HuH-7.5 (cell line): ENCODE data around the gene ATG16L2.
"Not testable (repeated sequence)": the region's sequence is repeated elsewhere in the genome, so short reads cannot be mapped to it uniquely, and the experiment has no call there.

ENCODE experiments used
- DNase-seq: peaks from one replicate; pipeline ENCODE4 v3.0.0; 2011; ENCODE audit warnings: low spot score

Gene ATG16L2

GRCh38 chr11:72848846-72849466 is 34.7 kb downstream of the ATG16L2 start:
- peak; percentile 32 for DNase-seq

- DNase-seq: no peak
Measured at GRCh38 chr11:72850832-72851231, 36.6 kb downstream of the ATG16L2 start.

- no peak for DNase-seq
Measured at GRCh38 chr11:72851726-72852125, 37.5 kb downstream of the ATG16L2 start.

- DNase-seq: no peak
Measured at GRCh38 chr11:72856065-72856464, 41.9 kb downstream of the ATG16L2 start.

- DNase-seq: no peak
Measured at GRCh38 chr11:72856551-72857345, 42.5 kb downstream of the ATG16L2 start.

GRCh38 chr11:72858267-72858666 is 44.1 kb downstream of the ATG16L2 start:
- not testable (repeated sequence) for DNase-seq

GRCh38 chr11:72859126-72859525 is 44.9 kb downstream of the ATG16L2 start:
- DNase-seq: no peak

- no peak for DNase-seq
Measured at GRCh38 chr11:72860010-72860409, 45.8 kb downstream of the ATG16L2 start.

GRCh38 chr11:72860592-72860991 is 46.4 kb downstream of the ATG16L2 start:
- DNase-seq: no peak

GRCh38 chr11:72863091-72863490 is 48.9 kb downstream of the ATG16L2 start:
- DNase-seq: no peak

- DNase-seq: no peak
Measured at GRCh38 chr11:72863916-72864315, 49.7 kb downstream of the ATG16L2 start.

GRCh38 chr11:72864702-72865655 is 50.8 kb downstream of the ATG16L2 start:
- no peak for DNase-seq

GRCh38 chr11:72867970-72868369 is 53.8 kb downstream of the ATG16L2 start:
- no peak for DNase-seq

- DNase-seq: no peak
Measured at GRCh38 chr11:72869831-72870230, 55.6 kb downstream of the ATG16L2 start.

- DNase-seq: no peak
Measured at GRCh38 chr11:72871119-72871518, 56.9 kb downstream of the ATG16L2 start.

GRCh38 chr11:72872012-72872411 is 57.8 kb downstream of the ATG16L2 start:
- DNase-seq: no peak

GRCh38 chr11:72875736-72876135 is 61.5 kb downstream of the ATG16L2 start:
- DNase-seq: no peak

GRCh38 chr11:72876147-72876546 is 61.9 kb downstream of the ATG16L2 start:
- no peak for DNase-seq
